GM18505 (cell line): ENCODE measurements around the gene CDH26.

Source experiments
- ATAC-seq: cut with Tn5 transposase; IDR thresholded peaks from one replicate; pipeline ENCODE4 v1.9.1; 2021; ENCODE audit not compliant: unreplicated experiment
- POLR2A ChIP-seq: IDR thresholded peaks from 4 replicates; pipeline ENCODE4 v1.6.1; 2011; ENCODE audit warnings: borderline replicate concordance; ENCODE audit not compliant: insufficient read depth, insufficient read length; ENCODE audit errors: extremely low read depth

The CDH26 gene

DNA sequence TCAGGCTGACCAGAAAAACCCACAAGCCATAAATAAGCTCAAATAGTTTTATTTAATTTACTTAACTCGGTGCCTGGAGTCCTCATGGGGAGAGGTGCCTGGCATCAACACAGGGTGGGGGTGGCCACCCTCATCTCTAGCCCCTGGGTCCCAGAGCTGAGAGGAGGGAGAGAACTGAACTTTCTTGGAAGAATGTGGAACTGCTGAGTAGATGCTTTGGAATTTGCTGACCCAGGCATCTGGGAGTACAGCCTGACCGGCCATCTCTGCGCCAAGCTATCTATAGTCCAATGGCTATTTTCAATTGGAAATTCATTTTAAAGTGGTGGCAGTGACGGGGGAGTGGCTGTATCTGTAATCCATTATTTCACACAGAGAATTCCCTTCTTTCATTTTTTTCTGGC is 104.8 kb downstream of the CDH26 start:
- TF ChIP-seq POLR2A = no peak
- ATAC-seq = no peak

GRCh38 chr20:60063739-60064380 is 105.6 kb downstream of the CDH26 start:
- no peak for ATAC-seq
- TF ChIP-seq POLR2A = no peak
